SK-N-SH (cell line): ENCODE results near the gene LRRC49. TPM values are rescaled to one million over a fixed set of nuclear protein-coding genes. Genes with fewer than 3 reads are reported as not detected.

Source experiments
- CTCF ChIA-PET: fragments of 300-600, 350-600 bp; formaldehyde crosslinking; extraction: SDS; loops from one replicate; lab custom pipeline; 2021; lab: Yijun Ruan, JAX
- POLR2A ChIA-PET: fragments of 350-600 bp; sonication (Branson Sonifier 250); formaldehyde crosslinking; extraction: SDS; loops from one replicate; lab custom pipeline; 2020; ENCODE audit warnings: antibody characterized with exemption, inconsistent platforms; lab: Yijun Ruan, JAX
- DNase-seq: peaks from one replicate; pipeline ENCODE4 v3.0.0; 2012
- H2AFZ ChIP-seq: fragments of 200-600 bp; sonication (generic); 2 replicates; pipeline ENCODE4 v1.8.1; 2016; ENCODE audit warnings: antibody characterized with exemption, mild to moderate bottlenecking, low read depth
- H3F3A ChIP-seq: fragments of 200-600 bp; sonication (generic); replicated peaks from 2 replicates; pipeline ENCODE3; 2016; ENCODE audit warnings: antibody characterized with exemption, mild to moderate bottlenecking; ENCODE audit not compliant: insufficient read depth
- H3K27ac ChIP-seq, 2 experiments: fragments of 200-500 bp in 1 of 2; fragments of 200-600 bp in 1 of 2; sonication (Bioruptor generic) in 1 of 2; sonication (generic), shearing (Covaris generic) in 1 of 2; 2 replicates each; pipeline versions ENCODE4 v1.5.1 to v1.6.1; 2014 to 2016; ENCODE audit warnings: low read depth in 2 of 2, inconsistent platforms in 1 of 2, low read length in 1 of 2, mild to moderate bottlenecking in 1 of 2, mixed read lengths in 1 of 2
- H3K27me3 ChIP-seq: fragments of 200-600 bp; sonication (generic), shearing (Covaris generic); 2 replicates; pipeline ENCODE4 v1.6.1; 2016; ENCODE audit warnings: mixed run types; ENCODE audit not compliant: insufficient read depth
- H3K36me3 ChIP-seq, 2 experiments: fragments of 200-500 bp in 1 of 2; fragments of 200-600 bp in 1 of 2; sonication (Bioruptor generic) in 1 of 2; sonication (generic) in 1 of 2; replicated peaks in 1 of 2; 2 replicates each; pipeline versions ENCODE3 to v1.5.1; 2014 to 2016; ENCODE audit warnings: low read length in 1 of 2, mild to moderate bottlenecking in 1 of 2; ENCODE audit not compliant: insufficient read depth in 2 of 2, control insufficient read depth in 1 of 2
- H3K4me1 ChIP-seq, 2 experiments: fragments of 200-500 bp in 1 of 2; fragments of 200-600 bp in 1 of 2; sonication (Bioruptor generic) in 1 of 2; sonication (generic), shearing (Covaris generic) in 1 of 2; 2 replicates each; pipeline versions ENCODE4 v1.5.1 to v1.6.1; 2014 to 2016; ENCODE audit warnings: low read depth in 1 of 2, low read length in 1 of 2, mixed run types in 1 of 2; ENCODE audit not compliant: insufficient read depth in 2 of 2, control insufficient read depth in 1 of 2
- H3K4me2 ChIP-seq: fragments of 200-600 bp; sonication (generic), shearing (Covaris generic); 2 replicates; pipeline ENCODE4 v1.6.1; 2017; ENCODE audit warnings: mixed run types
- H3K4me3 ChIP-seq, 2 experiments: fragments of 200-500 bp in 1 of 2; fragments of 200-600 bp in 1 of 2; sonication (Bioruptor generic) in 1 of 2; sonication (generic), shearing (Covaris generic) in 1 of 2; 2 replicates each; pipeline versions ENCODE4 v1.5.1 to v1.8.1; 2014 to 2016; ENCODE audit warnings: low read depth in 2 of 2, inconsistent platforms in 1 of 2, low read length in 1 of 2, mild to moderate bottlenecking in 1 of 2, mixed read lengths in 1 of 2, moderate library complexity in 1 of 2
- H3K79me2 ChIP-seq: fragments of 200-600 bp; sonication (generic); 2 replicates; pipeline ENCODE4 v1.8.1; 2017; ENCODE audit warnings: mild to moderate bottlenecking; ENCODE audit not compliant: insufficient read depth
- H3K9ac ChIP-seq: fragments of 200-600 bp; sonication (generic); 2 replicates; pipeline ENCODE4 v1.6.1; 2017; ENCODE audit warnings: mixed run types
- H3K9me2 ChIP-seq: fragments of 200-600 bp; sonication (generic); 2 replicates; pipeline ENCODE4 v1.6.1; 2017; ENCODE audit warnings: mixed run types
- H3K9me3 ChIP-seq: fragments of 200-600 bp; sonication (generic); 2 replicates; pipeline ENCODE4 v1.6.1; 2017; ENCODE audit warnings: mixed run types, mild to moderate bottlenecking, moderate library complexity
- H4K20me1 ChIP-seq: fragments of 200-600 bp; sonication (generic); 2 replicates; pipeline ENCODE4 v1.6.1; 2017; ENCODE audit warnings: mild to moderate bottlenecking, mixed run types; ENCODE audit not compliant: insufficient read depth
- CTCF ChIP-seq: fragments of 200-600 bp; sonication (generic); IDR thresholded peaks from 2 replicates; pipeline ENCODE4 v1.6.1; 2017; ENCODE audit warnings: antibody characterized with exemption, mild to moderate bottlenecking, moderate library complexity
- EP300 ChIP-seq, 2 experiments: IDR thresholded peaks; 2 replicates each; pipeline versions ENCODE4 v1.4.0 to v1.6.1; 2012; ENCODE audit warnings: borderline replicate concordance in 1 of 2, low read depth in 1 of 2, low read length in 1 of 2
- FOSL2 ChIP-seq: IDR thresholded peaks from 2 replicates; pipeline ENCODE4 v1.4.0; 2012; ENCODE audit warnings: low read depth, mild to moderate bottlenecking, moderate library complexity, borderline replicate concordance
- FOXJ3 ChIP-seq: sonication (generic); formaldehyde crosslinking; IDR thresholded peaks from 2 replicates; pipeline ENCODE4 v1.5.1; 2020; ENCODE audit warnings: mild to moderate bottlenecking, missing genetic modification reagents
- FOXM1 ChIP-seq: IDR thresholded peaks from 2 replicates; pipeline ENCODE4 v1.4.0; 2012; ENCODE audit warnings: low read depth, mild to moderate bottlenecking
- GABPA ChIP-seq: IDR thresholded peaks from 2 replicates; pipeline ENCODE4 v1.4.0; 2012; ENCODE audit warnings: low read depth, mild to moderate bottlenecking
- IRF3 ChIP-seq: fragments of 150-350 bp; IDR thresholded peaks from 2 replicates; pipeline ENCODE4 v1.6.1; 2016; ENCODE audit warnings: mild to moderate bottlenecking, low read depth, low read length
- JUND ChIP-seq: IDR thresholded peaks from 2 replicates; pipeline ENCODE4 v1.4.0; 2012
- MEF2A ChIP-seq: IDR thresholded peaks from 2 replicates; pipeline ENCODE4 v1.4.0; 2012; ENCODE audit warnings: low read depth, borderline replicate concordance
- MXI1 ChIP-seq: IDR thresholded peaks from 2 replicates; pipeline ENCODE4 v1.6.1; 2012; ENCODE audit warnings: mild to moderate bottlenecking, low read depth, low read length, improper control_type of control experiment
- PBX3 ChIP-seq: IDR thresholded peaks from 2 replicates; pipeline ENCODE4; 2012
- RAD21 ChIP-seq: IDR thresholded peaks from 2 replicates; pipeline ENCODE4 v1.6.1; 2012; ENCODE audit warnings: mild to moderate bottlenecking, low read length
- RCOR1 ChIP-seq: fragments of 150-350 bp; IDR thresholded peaks from 2 replicates; pipeline ENCODE4 v1.6.1; 2017; ENCODE audit warnings: antibody characterized with exemption, low read length
- RXRA ChIP-seq: IDR thresholded peaks from 2 replicates; pipeline ENCODE4 v1.4.0; 2012; ENCODE audit warnings: low read depth, mild to moderate bottlenecking, borderline replicate concordance
- SIN3A ChIP-seq: IDR thresholded peaks from 2 replicates; pipeline ENCODE4 v1.6.1; 2012; ENCODE audit warnings: low read depth, mild to moderate bottlenecking, low read length, moderate library complexity, borderline replicate concordance
- SMC3 ChIP-seq: IDR thresholded peaks from 2 replicates; pipeline ENCODE4 v1.6.1; 2012; ENCODE audit warnings: low read depth, low read length, improper control_type of control experiment
- TEAD4 ChIP-seq: IDR thresholded peaks from 2 replicates; pipeline ENCODE4 v1.4.0; 2012; ENCODE audit warnings: mild to moderate bottlenecking, borderline replicate concordance; ENCODE audit not compliant: insufficient read depth
- USF2 ChIP-seq: fragments of 150-350 bp; IDR thresholded peaks from 2 replicates; pipeline ENCODE4 v1.6.1; 2017; ENCODE audit warnings: antibody characterized with exemption, low read length, low read depth, borderline replicate concordance
- YY1 ChIP-seq: IDR thresholded peaks from 2 replicates; pipeline ENCODE4 v1.4.0; 2012; ENCODE audit warnings: low read depth, mild to moderate bottlenecking
- ZBTB33 ChIP-seq: IDR thresholded peaks from 2 replicates; pipeline ENCODE4 v1.4.0; 2012; ENCODE audit warnings: low read depth, borderline replicate concordance
- WGBS: methylation state at CpG from one replicate; pipeline ENCODE4 v1.1.6; 2017; ENCODE audit warnings: low lambda C conversion rate; 5-methylcytosine and 5-hydroxymethylcytosine counted together
- polyA plus RNA-seq, 3 experiments: library from polyadenylated mRNA; depleted of rRNA; stranded (reverse); fragments of >200 nt; gene quantifications; 2 replicates each; pipeline ENCODE4 v1.2.3, GENCODE V29; 2012

LRRC49 gene
- polyA plus RNA-seq, 1 of the 3 experiments (the other 2 are of a cell fraction) = 7.2 TPM

GRCh38 chr15:70892912-70893560 lies 410 bp downstream of the LRRC49 start:
- whole genome bisulfite sequencing = under 1% methylated on average over 10 of the region's 10 CpGs
- TF ChIP-seq GABPA (no peak), YY1 (peak; percentile 34; the same call in 1 of the 2 replicates), RAD21 (peak; percentile 77), FOXM1 (0 out of 2 replicates have a peak, but pooled peaks have one; percentile 6), SMC3 (peak; percentile 49), CTCF (peak; percentile 82), FOSL2 (no peak)
- POLR2A ChIA-PET = interaction anchor here (1.8 kb wide), 1 partner anchor 24 kb away, joined by 5 read pairs; no protein-coding TSS in a partner anchor
- H2AFZ ChIP-seq = peak overlapping the region; percentile 97
- peak overlapping the region; percentile 76 for H3K9ac ChIP-seq
- CTCF ChIA-PET = interaction anchor here (0.7 to 2.5 kb wide), 13 partner anchors 11 to 551 kb away, joined by 3 to 12 read pairs (median 4); no protein-coding TSS in a partner anchor
- DNase-seq = peak; percentile 59
- peaks cover 13% of the 10 kb centered on the region for H3F3A ChIP-seq
- H4K20me1 ChIP-seq = no peaks in the 10 kb centered on the region
- peaks cover 26 to 27% of the 10 kb centered on the region in 2 experiments for H3K36me3 ChIP-seq
- peak overlapping the region; percentile 91 for H3K4me2 ChIP-seq
- H3K9me2 ChIP-seq = no peaks in the 10 kb centered on the region
- no peaks in the 10 kb centered on the region for H3K9me3 ChIP-seq
- H3K79me2 ChIP-seq = peaks cover 53% of the 10 kb centered on the region
- no peaks in the 10 kb centered on the region for H3K27me3 ChIP-seq
- H3K4me1 ChIP-seq = peaks cover 6 to 13% of the 10 kb centered on the region in 2 experiments; a peak in 3 of 4 replicates
- H3K27ac ChIP-seq = peak overlapping the region; percentile 91 to 99
- H3K4me3 ChIP-seq = peak overlapping the region; percentile 82 to 98

GRCh38 chr15:70902107-70902506 lies 9.5 kb downstream of the LRRC49 start:
- H3K9ac ChIP-seq = peak overlapping the region; percentile 39
- H3K79me2 ChIP-seq = no peaks in the 10 kb centered on the region
- WGBS = 58% methylated on average over 1 of the region's 1 CpG
- peaks cover 28% of the 10 kb centered on the region for H3F3A ChIP-seq
- DNase-seq = no peak
- H3K36me3 ChIP-seq = peaks cover 50 to 51% of the 10 kb centered on the region in 2 experiments
- H3K27me3 ChIP-seq = no peaks in the 10 kb centered on the region
- H3K4me2 ChIP-seq = peak overlapping the region; percentile 20; the same call in 1 of the 2 replicates
- ChIA-PET CTCF (no interaction called here), POLR2A (no interaction called here)
- 0 out of 2 replicates have a peak, but pooled peaks cover 6% of the 10 kb centered on the region for H3K9me3 ChIP-seq
- H3K4me1 ChIP-seq = peaks cover 2 to 19% of the 10 kb centered on the region in 2 experiments
- no peaks in the 10 kb centered on the region for H3K9me2 ChIP-seq
- no peaks in the 10 kb centered on the region for H4K20me1 ChIP-seq
- H3K27ac ChIP-seq = peak overlapping the region; percentile 76 to 86
- peak overlapping the region; percentile 61 for H2AFZ ChIP-seq
- no peak overlapping the region for H3K4me3 ChIP-seq
- TF ChIP-seq FOXJ3 (no peak), JUND (peak; percentile 91), RCOR1 (no peak), MXI1 (no peak), SIN3A (no peak), IRF3 (no peak), RXRA (no peak; the same call in 1 of the 2 replicates), ZBTB33 (no peak), TEAD4 (no peak), MEF2A (peak; percentile 67; the same call in 1 of the 2 replicates), EP300 (IDR thresholded peaks at IDR 0.05; ENCODE audit: borderline replicate concordance in 1 of 2, low read depth in 1 of 2, low read length in 1 of 2) (peak; percentile 19 to 55; a peak in 1 of 4 replicates), PBX3 (peak; percentile 79), USF2 (no peak)
